Measurements from ENCODE around the gene CD3E.

The CD3E gene

DNA sequence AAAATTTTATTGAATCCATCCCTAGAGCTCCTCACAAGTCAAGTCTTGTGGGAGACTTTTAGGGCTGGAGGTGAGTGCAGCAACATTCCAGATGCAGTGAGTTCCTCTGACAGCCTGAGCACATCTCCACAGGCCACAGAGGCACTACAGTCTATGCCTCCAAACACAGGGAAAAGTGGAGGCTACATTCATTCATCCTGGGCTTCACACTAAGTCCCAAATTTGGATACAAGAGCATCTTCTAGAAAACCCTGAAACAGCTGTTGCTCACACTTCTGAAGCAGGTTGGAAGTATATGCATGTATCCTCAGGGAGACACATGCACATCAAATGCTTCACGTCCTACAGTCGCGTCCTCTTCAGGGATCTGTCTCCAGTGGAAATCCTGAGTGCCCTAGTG is 36.7 kb downstream of the CD3E start:
- Histone ChIP-seq H3K9me2 (replicated peaks; ENCODE audit: insufficient read depth, low read length) (no peaks in the 10 kb centered on the region), H3K9me3 (ENCODE audit: insufficient read depth, low read length) (no peaks in the 10 kb centered on the region), H2AFZ (ENCODE audit: low read depth, low read length, severe bottlenecking) (no peak overlapping the region), H3K9ac (ENCODE audit: low read length) (no peak overlapping the region), H3K79me2 (ENCODE audit: insufficient read depth, low read length) (no peaks in the 10 kb centered on the region), H3K4me2 (ENCODE audit: low read depth, low read length, poor library complexity, severe bottlenecking) (no peak overlapping the region), H3K36me3 (ENCODE audit: low read length) (no peaks in the 10 kb centered on the region), H3K27me3 (ENCODE audit: low read length) (no peaks in the 10 kb centered on the region), H3K27ac (ENCODE audit: low read depth, low read length) (no peak overlapping the region), H3K4me3 (ENCODE audit: insufficient read depth, low read length, poor library complexity, severe bottlenecking) (no peak overlapping the region), H4K20me1 (ENCODE audit: low read depth, low read length) (no peaks in the 10 kb centered on the region), H3F3A (ENCODE audit: insufficient read depth) (no peaks in the 10 kb centered on the region)
- TF ChIP-seq, protein P1, sequence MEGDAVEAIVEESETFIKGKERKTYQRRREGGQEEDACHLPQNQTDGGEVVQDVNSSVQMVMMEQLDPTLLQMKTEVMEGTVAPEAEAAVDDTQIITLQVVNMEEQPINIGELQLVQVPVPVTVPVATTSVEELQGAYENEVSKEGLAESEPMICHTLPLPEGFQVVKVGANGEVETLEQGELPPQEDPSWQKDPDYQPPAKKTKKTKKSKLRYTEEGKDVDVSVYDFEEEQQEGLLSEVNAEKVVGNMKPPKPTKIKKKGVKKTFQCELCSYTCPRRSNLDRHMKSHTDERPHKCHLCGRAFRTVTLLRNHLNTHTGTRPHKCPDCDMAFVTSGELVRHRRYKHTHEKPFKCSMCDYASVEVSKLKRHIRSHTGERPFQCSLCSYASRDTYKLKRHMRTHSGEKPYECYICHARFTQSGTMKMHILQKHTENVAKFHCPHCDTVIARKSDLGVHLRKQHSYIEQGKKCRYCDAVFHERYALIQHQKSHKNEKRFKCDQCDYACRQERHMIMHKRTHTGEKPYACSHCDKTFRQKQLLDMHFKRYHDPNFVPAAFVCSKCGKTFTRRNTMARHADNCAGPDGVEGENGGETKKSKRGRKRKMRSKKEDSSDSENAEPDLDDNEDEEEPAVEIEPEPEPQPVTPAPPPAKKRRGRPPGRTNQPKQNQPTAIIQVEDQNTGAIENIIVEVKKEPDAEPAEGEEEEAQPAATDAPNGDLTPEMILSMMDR (IDR thresholded peaks at IDR 0.05; ENCODE audit: insufficient read depth, low read length, poor library complexity, severe bottlenecking), result no peak
- no peak for TF ChIP-seq EZH2phosphoT487 (conservative IDR thresholded peaks at IDR 0.05; ENCODE audit: low read length)

DNA sequence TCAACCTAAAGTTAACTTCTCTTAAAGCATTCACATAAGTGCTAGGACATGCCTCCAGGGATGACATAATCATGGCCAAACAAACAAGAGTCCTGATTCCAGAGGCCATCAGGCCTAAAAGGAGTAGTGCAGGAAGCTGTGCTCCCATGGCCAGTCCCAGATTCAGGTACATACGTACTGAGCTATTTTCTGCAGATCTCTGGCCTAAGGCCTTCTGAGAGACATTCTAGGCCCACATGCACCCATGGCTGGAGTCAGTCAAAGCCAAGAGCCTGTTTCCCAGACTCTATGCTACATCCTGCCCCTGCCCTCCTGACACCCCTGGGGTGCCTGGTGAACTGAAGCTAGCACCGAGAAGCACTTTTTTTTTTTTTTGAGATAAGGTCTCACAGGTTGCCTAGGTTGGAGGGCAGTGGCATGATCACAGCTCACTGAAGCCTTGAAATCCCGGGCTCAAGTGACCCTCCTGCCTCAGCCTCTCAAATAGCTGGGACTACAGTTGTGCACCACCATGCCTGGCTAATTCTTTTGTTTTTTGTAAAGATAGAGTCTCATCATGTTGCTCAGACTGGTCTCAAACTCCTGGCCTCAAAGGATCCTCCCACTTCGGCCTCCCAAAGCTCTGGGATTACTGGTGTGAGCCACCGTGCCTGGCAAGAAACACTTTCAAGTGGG is 37.4 kb downstream of the CD3E start:
- no peaks in the 10 kb centered on the region for H4K20me1 ChIP-seq (ENCODE audit: low read depth, low read length)
- no peak overlapping the region for H3K27ac ChIP-seq (ENCODE audit: low read depth, low read length)
- no peaks in the 10 kb centered on the region for H3K36me3 ChIP-seq (ENCODE audit: low read length)
- H3K9me2 ChIP-seq (replicated peaks; ENCODE audit: insufficient read depth, low read length), result no peaks in the 10 kb centered on the region
- H3K27me3 ChIP-seq (ENCODE audit: low read length), result no peaks in the 10 kb centered on the region
- no peak overlapping the region for H3K4me2 ChIP-seq (ENCODE audit: low read depth, low read length, poor library complexity, severe bottlenecking)
- no peaks in the 10 kb centered on the region for H3F3A ChIP-seq (ENCODE audit: insufficient read depth)
- H3K9me3 ChIP-seq (ENCODE audit: insufficient read depth, low read length), result no peaks in the 10 kb centered on the region
- H2AFZ ChIP-seq (ENCODE audit: low read depth, low read length, severe bottlenecking), result no peak overlapping the region
- no peak overlapping the region for H3K9ac ChIP-seq (ENCODE audit: low read length)
- TF ChIP-seq, protein P1 (IDR thresholded peaks at IDR 0.05; ENCODE audit: insufficient read depth, low read length, poor library complexity, severe bottlenecking), result no peak
- no peak for TF ChIP-seq EZH2phosphoT487 (conservative IDR thresholded peaks at IDR 0.05; ENCODE audit: low read length)
- no peak overlapping the region for H3K4me3 ChIP-seq (ENCODE audit: insufficient read depth, low read length, poor library complexity, severe bottlenecking)
- H3K79me2 ChIP-seq (ENCODE audit: insufficient read depth, low read length), result no peaks in the 10 kb centered on the region

DNA sequence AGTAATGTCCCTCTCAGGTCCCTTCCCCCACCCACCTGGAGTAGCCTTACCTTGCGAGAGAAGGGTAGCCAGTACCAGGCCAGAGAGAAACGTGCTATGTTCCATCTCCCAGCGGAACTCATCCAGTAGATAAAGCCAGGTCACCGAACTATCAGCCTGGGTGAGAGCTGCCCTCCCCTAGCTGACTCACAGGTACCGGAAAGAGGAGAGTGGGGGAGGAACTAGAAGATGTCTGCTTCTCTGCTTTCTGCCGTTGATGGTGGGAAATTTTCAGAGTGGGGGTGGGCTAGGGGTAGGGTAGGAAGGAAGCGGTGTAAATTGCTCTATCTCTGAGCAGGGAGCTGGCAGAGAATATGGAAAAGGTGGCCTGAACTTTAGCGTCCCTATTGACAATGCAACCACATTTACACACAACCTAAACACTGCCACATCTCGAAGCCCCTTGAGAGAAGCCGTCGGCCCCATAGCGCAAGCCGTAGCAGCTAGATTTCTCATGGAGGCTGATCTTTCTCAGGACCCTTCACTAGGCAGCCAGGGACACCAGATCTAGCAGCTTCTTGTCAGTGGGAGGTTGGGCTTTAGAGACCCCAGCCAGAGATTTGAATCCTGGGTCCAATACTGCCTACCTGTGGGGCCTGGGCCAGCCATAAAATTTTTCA is 38.1 kb downstream of the CD3E start, which contains the start of gene CD3D:
Gene CD3D (minus strand): TSS at position 203 of the 659 bp plus-strand sequence. CDS start 98 bp downstream, at position 105.
- H3K36me3 ChIP-seq (ENCODE audit: low read length), result no peaks in the 10 kb centered on the region
- no peaks in the 10 kb centered on the region for H3K79me2 ChIP-seq (ENCODE audit: insufficient read depth, low read length)
- no peak within 1 kb of the TSS for H2AFZ ChIP-seq (ENCODE audit: low read depth, low read length, severe bottlenecking)
- H3K27me3 ChIP-seq (ENCODE audit: low read length), result no peaks in the 10 kb centered on the region
- no peaks in the 10 kb centered on the region for H3K9me3 ChIP-seq (ENCODE audit: insufficient read depth, low read length)
- H3K4me2 ChIP-seq (ENCODE audit: low read depth, low read length, poor library complexity, severe bottlenecking), result no peak within 1 kb of the TSS
- no peaks in the 10 kb centered on the region for H3F3A ChIP-seq (ENCODE audit: insufficient read depth)
- H3K9ac ChIP-seq (ENCODE audit: low read length), result no peak within 1 kb of the TSS
- H3K27ac ChIP-seq (ENCODE audit: low read depth, low read length), result no peak within 1 kb of the TSS
- no peak for TF ChIP-seq EZH2phosphoT487 (conservative IDR thresholded peaks at IDR 0.05; ENCODE audit: low read length)
- TF ChIP-seq, protein P1 (IDR thresholded peaks at IDR 0.05; ENCODE audit: insufficient read depth, low read length, poor library complexity, severe bottlenecking), result no peak
- H3K9me2 ChIP-seq (replicated peaks; ENCODE audit: insufficient read depth, low read length), result no peaks in the 10 kb centered on the region
- H3K4me3 ChIP-seq (ENCODE audit: insufficient read depth, low read length, poor library complexity, severe bottlenecking), result no peak within 1 kb of the TSS
- H4K20me1 ChIP-seq (ENCODE audit: low read depth, low read length), result no peaks in the 10 kb centered on the region
